Activated CD8-positive, alpha-beta T cell treated with anti-CD3 and anti-CD28 coated beads, Interleukin-2, amount 10 ng/mL, durations not matched to agents 7 days and 5 days (primary cell): ENCODE measurements around the gene MRPL10. TPM values are rescaled to one million over a fixed set of nuclear protein-coding genes. Genes with fewer than 3 reads are reported as not detected.

ENCODE experiments used
- ATAC-seq: fragments of 150-1000 bp; cut with Tn5 transposase; one replicate; pipeline ENCODE4 v1.10.0; 2021; ENCODE audit warnings: moderate library complexity
- CTCF ChIA-PET: fragments of 350-600 bp; sonication (Branson Sonifier 250); formaldehyde crosslinking; loops from one replicate; lab custom pipeline; 2021; ENCODE audit warnings: antibody characterized with exemption; lab: Charles Lee
- POLR2A ChIA-PET: fragments of 350-600 bp; sonication (Branson Sonifier 250); formaldehyde crosslinking; loops from one replicate; lab custom pipeline; 2021; ENCODE audit warnings: antibody characterized with exemption; lab: Charles Lee
- DNase-seq: peaks from one replicate; pipeline ENCODE4 v3.0.0-alpha.2; 2020
- H3K27ac Mint-ChIP-seq: one replicate; pipeline ENCODE4 v1.8.0; 2021; ENCODE audit warnings: mild to moderate bottlenecking, mixed read lengths
- H3K27me3 Mint-ChIP-seq: one replicate; pipeline ENCODE4 v1.8.0; 2021; ENCODE audit warnings: low read depth, mixed read lengths
- H3K36me3 Mint-ChIP-seq: one replicate; pipeline ENCODE4 v1.8.0; 2021; ENCODE audit warnings: low read depth, mixed read lengths
- H3K4me1 Mint-ChIP-seq: one replicate; pipeline ENCODE4 v1.8.0; 2021; ENCODE audit warnings: low read depth, mixed read lengths
- H3K4me3 Mint-ChIP-seq: one replicate; pipeline ENCODE4 v1.8.0; 2021; ENCODE audit warnings: mild to moderate bottlenecking, mixed read lengths
- H3K9me3 Mint-ChIP-seq: one replicate; pipeline ENCODE4 v1.8.0; 2022; ENCODE audit warnings: mixed read lengths; ENCODE audit not compliant: insufficient read depth
- total RNA-seq, 2 experiments: library from RNA; stranded (reverse); gene quantifications; one replicate each; pipeline ENCODE4 v1.2.3, GENCODE V29; 2021

Gene MRPL10
- total RNA-seq, 2 experiments from 2014 or later, result 37.9 to 41.6 TPM

- Mint-ChIP-seq H3K9me3 (no peaks in the 10 kb centered on the region), H3K4me3 (peak overlapping the region; percentile 99), H3K36me3 (peaks cover 37% of the 10 kb centered on the region), H3K27ac (peak overlapping the region; percentile 91), H3K27me3 (no peaks in the 10 kb centered on the region), H3K4me1 (peaks cover 26% of the 10 kb centered on the region)
- no peak for DNase-seq
- CTCF ChIA-PET, result interaction anchor here (2.4 kb wide), 1 partner anchor 155 kb away, joined by 8 read pairs; no protein-coding TSS in a partner anchor
- POLR2A ChIA-PET, result no interaction called here
- ATAC-seq, result no peak
Observed at GRCh38 chr17:47820033-47820789, 11.1 kb downstream of the MRPL10 start.

- DNase-seq, result no peak
- CTCF ChIA-PET, result no interaction called here
- no peak overlapping the region for H3K27ac Mint-ChIP-seq
- H3K36me3 Mint-ChIP-seq, result peaks cover 38% of the 10 kb centered on the region
- POLR2A ChIA-PET, result interaction anchor here (2.4 kb wide), 1 partner anchor 12 kb away, joined by 6 read pairs; the partner anchor contains the start of genes LRRC46 and MRPL10
- H3K9me3 Mint-ChIP-seq, result no peaks in the 10 kb centered on the region
- no peak overlapping the region for H3K4me3 Mint-ChIP-seq
- peaks cover 26% of the 10 kb centered on the region for H3K4me1 Mint-ChIP-seq
- no peak for ATAC-seq
- H3K27me3 Mint-ChIP-seq, result no peaks in the 10 kb centered on the region
Observed at GRCh38 chr17:47819475-47819874, 11.9 kb downstream of the MRPL10 start.

- H3K27me3 Mint-ChIP-seq, result no peaks in the 10 kb centered on the region
- H3K4me3 Mint-ChIP-seq, result no peak overlapping the region
- no peak for DNase-seq
- ChIA-PET CTCF (no interaction called here), POLR2A (interaction anchor here (0.9 to 2.4 kb wide), 2 partner anchors 13 to 125 kb away, joined by 3 to 6 read pairs; partner anchors contain the start of genes LRRC46 and MRPL10)
- H3K36me3 Mint-ChIP-seq, result peaks cover 29% of the 10 kb centered on the region
- ATAC-seq, result no peak
- H3K27ac Mint-ChIP-seq, result peak overlapping the region; percentile 55
- peaks cover 26% of the 10 kb centered on the region for H3K4me1 Mint-ChIP-seq
- H3K9me3 Mint-ChIP-seq, result no peaks in the 10 kb centered on the region
Observed at GRCh38 chr17:47818002-47818695, 13.2 kb downstream of the MRPL10 start.

GRCh38 chr17:47816947-47817346 lies 14.4 kb downstream of the MRPL10 start:
- ATAC-seq (no peak), DNase-seq (no peak)
- POLR2A ChIA-PET, result interaction anchor here (0.6 to 2.4 kb wide), 2 partner anchors 15 to 399 kb away, joined by 3 to 6 read pairs; partner anchors contain the start of genes LRRC46 and MRPL10
- no peak overlapping the region for H3K27ac Mint-ChIP-seq
- peaks cover 35% of the 10 kb centered on the region for H3K36me3 Mint-ChIP-seq
- CTCF ChIA-PET, result no interaction called here
- no peaks in the 10 kb centered on the region for H3K27me3 Mint-ChIP-seq
- no peaks in the 10 kb centered on the region for H3K9me3 Mint-ChIP-seq
- H3K4me1 Mint-ChIP-seq, result peaks cover 19% of the 10 kb centered on the region
- no peak overlapping the region for H3K4me3 Mint-ChIP-seq

GRCh38 chr17:47816111-47816735 lies 15.1 kb downstream of the MRPL10 start:
- no peaks in the 10 kb centered on the region for H3K9me3 Mint-ChIP-seq
- DNase-seq (no peak), ATAC-seq (no peak)
- no peaks in the 10 kb centered on the region for H3K27me3 Mint-ChIP-seq
- H3K4me3 Mint-ChIP-seq, result no peak overlapping the region
- H3K4me1 Mint-ChIP-seq, result peaks cover 16% of the 10 kb centered on the region
- CTCF ChIA-PET, result no interaction called here
- H3K27ac Mint-ChIP-seq, result no peak overlapping the region
- POLR2A ChIA-PET, result no interaction called here
- peaks cover 42% of the 10 kb centered on the region for H3K36me3 Mint-ChIP-seq

- CTCF ChIA-PET, result no interaction called here
- Mint-ChIP-seq H3K27ac (no peak overlapping the region), H3K27me3 (no peaks in the 10 kb centered on the region), H3K4me1 (peaks cover 8% of the 10 kb centered on the region), H3K9me3 (no peaks in the 10 kb centered on the region), H3K36me3 (peaks cover 45% of the 10 kb centered on the region), H3K4me3 (no peak overlapping the region)
- DNase-seq (no peak), ATAC-seq (no peak)
- POLR2A ChIA-PET, result no interaction called here
Observed at GRCh38 chr17:47815106-47815918, 16.0 kb downstream of the MRPL10 start.

GRCh38 chr17:47813512-47814031 lies 17.8 kb downstream of the MRPL10 start:
- Mint-ChIP-seq H3K4me1 (peaks cover 5% of the 10 kb centered on the region), H3K27ac (no peak overlapping the region), H3K9me3 (no peaks in the 10 kb centered on the region), H3K27me3 (no peaks in the 10 kb centered on the region), H3K4me3 (no peak overlapping the region), H3K36me3 (peaks cover 47% of the 10 kb centered on the region)
- DNase-seq (no peak), ATAC-seq (no peak)
- POLR2A ChIA-PET, result no interaction called here
- CTCF ChIA-PET, result no interaction called here

GRCh38 chr17:47813077-47813476 lies 18.3 kb downstream of the MRPL10 start:
- Mint-ChIP-seq H3K36me3 (peaks cover 49% of the 10 kb centered on the region), H3K4me1 (peaks cover 5% of the 10 kb centered on the region), H3K27ac (no peak overlapping the region), H3K27me3 (no peaks in the 10 kb centered on the region), H3K9me3 (no peaks in the 10 kb centered on the region), H3K4me3 (no peak overlapping the region)
- ChIA-PET POLR2A (interaction anchor here (0.6 kb wide), 1 partner anchor 110 kb away, joined by 3 read pairs; no protein-coding TSS in a partner anchor), CTCF (no interaction called here)
- ATAC-seq (no peak), DNase-seq (no peak)

- Mint-ChIP-seq H3K27me3 (no peaks in the 10 kb centered on the region), H3K4me1 (peaks cover 5% of the 10 kb centered on the region), H3K27ac (peak overlapping the region; percentile 17), H3K9me3 (no peaks in the 10 kb centered on the region), H3K4me3 (no peak overlapping the region), H3K36me3 (peaks cover 50% of the 10 kb centered on the region)
- CTCF ChIA-PET, result no interaction called here
- DNase-seq, result no peak
- POLR2A ChIA-PET, result interaction anchor here (0.6 kb wide), 1 partner anchor 109 kb away, joined by 3 read pairs; no protein-coding TSS in a partner anchor
- no peak for ATAC-seq
Observed at GRCh38 chr17:47812146-47812920, 19.0 kb downstream of the MRPL10 start.

GRCh38 chr17:47811709-47812108 lies 19.6 kb downstream of the MRPL10 start:
- peaks cover 5% of the 10 kb centered on the region for H3K4me1 Mint-ChIP-seq
- DNase-seq (no peak), ATAC-seq (no peak)
- H3K9me3 Mint-ChIP-seq, result no peaks in the 10 kb centered on the region
- no peaks in the 10 kb centered on the region for H3K27me3 Mint-ChIP-seq
- H3K4me3 Mint-ChIP-seq, result no peak overlapping the region
- H3K27ac Mint-ChIP-seq, result no peak overlapping the region
- POLR2A ChIA-PET, result no interaction called here
- CTCF ChIA-PET, result no interaction called here
- H3K36me3 Mint-ChIP-seq, result peaks cover 51% of the 10 kb centered on the region
